GM23338 (cell line): ENCODE results near the gene PDK3. TPM values are rescaled to one million over a fixed set of nuclear protein-coding genes. Genes with fewer than 3 reads are reported as not detected.

ENCODE experiments used
- ATAC-seq: fragments of 200-7000 bp; cut with Tn5 transposase; 3 replicates; pipeline ENCODE4 v1.9.1; 2020
- DNase-seq: peaks from one replicate; pipeline ENCODE4 v3.0.0-alpha.2; 2015; ENCODE audit warnings: low spot score
- H2AFZ ChIP-seq: fragments of 200-600 bp; sonication (generic); 2 replicates; pipeline ENCODE4 v1.8.0; 2016; ENCODE audit warnings: antibody characterized with exemption, mild to moderate bottlenecking, moderate library complexity
- H3F3A ChIP-seq: fragments of 200-600 bp; sonication (generic); replicated peaks from 2 replicates; pipeline ENCODE4 v1.8.0; 2017; ENCODE audit warnings: antibody characterized with exemption, mixed run types, low read depth
- H3K27ac ChIP-seq: fragments of 200-600 bp; sonication (generic); 2 replicates; pipeline ENCODE4 v1.6.1; 2016; ENCODE audit warnings: low read depth
- H3K27me3 ChIP-seq: fragments of 200-600 bp; sonication (generic); 2 replicates; pipeline ENCODE4 v1.8.0; 2016; ENCODE audit warnings: mild to moderate bottlenecking, mixed run types, moderate library complexity; ENCODE audit not compliant: insufficient read depth
- H3K36me3 ChIP-seq: fragments of 200-600 bp; sonication (generic); 2 replicates; pipeline ENCODE4 v1.8.0; 2016; ENCODE audit warnings: mild to moderate bottlenecking; ENCODE audit not compliant: insufficient read depth
- H3K4me1 ChIP-seq: fragments of 200-600 bp; sonication (generic); 2 replicates; pipeline ENCODE4 v1.8.0; 2016; ENCODE audit warnings: mild to moderate bottlenecking, moderate library complexity; ENCODE audit not compliant: insufficient read depth
- H3K4me2 ChIP-seq: fragments of 200-600 bp; sonication (generic); 2 replicates; pipeline ENCODE4 v1.7.1; 2017; ENCODE audit warnings: mixed run types
- H3K4me3 ChIP-seq: fragments of 200-600 bp; sonication (generic); 2 replicates; pipeline ENCODE4 v1.6.1; 2016; ENCODE audit warnings: mixed run types
- H3K79me2 ChIP-seq: fragments of 200-600 bp; sonication (generic); replicated peaks from 2 replicates; pipeline ENCODE4 v1.8.0; 2017; ENCODE audit warnings: mild to moderate bottlenecking; ENCODE audit not compliant: insufficient read depth
- H3K9me2 ChIP-seq: fragments of 200-600 bp; sonication (generic); 2 replicates; pipeline ENCODE4 v1.8.0; 2017; ENCODE audit not compliant: insufficient read depth
- H4K20me1 ChIP-seq: fragments of 200-600 bp; sonication (generic); replicated peaks from 2 replicates; pipeline ENCODE4 v1.8.0; 2017; ENCODE audit warnings: mild to moderate bottlenecking; ENCODE audit not compliant: insufficient read depth
- H3K27ac Mint-ChIP-seq: 2 replicates; pipeline ENCODE4 v1.8.0; 2020; ENCODE audit warnings: inconsistent platforms, mild to moderate bottlenecking, moderate library complexity, mixed read lengths
- H3K27me3 Mint-ChIP-seq: 3 replicates; pipeline ENCODE4 v1.8.0; 2022; ENCODE audit warnings: low read depth, mild to moderate bottlenecking, moderate library complexity, mixed read lengths, inconsistent platforms; ENCODE audit not compliant: insufficient read depth, poor library complexity
- H3K36me3 Mint-ChIP-seq: 3 replicates; pipeline ENCODE4 v1.8.0; 2021; ENCODE audit warnings: low read depth, mild to moderate bottlenecking, inconsistent platforms, moderate library complexity, mixed read lengths
- H3K4me1 Mint-ChIP-seq: 3 replicates; pipeline ENCODE4 v1.8.0; 2020; ENCODE audit warnings: mild to moderate bottlenecking, inconsistent platforms, mixed read lengths
- H3K4me3 Mint-ChIP-seq: 3 replicates; pipeline ENCODE4 v1.8.0; 2021; ENCODE audit warnings: moderate library complexity, mild to moderate bottlenecking, inconsistent platforms, mixed read lengths
- H3K9me3 Mint-ChIP-seq: 3 replicates; pipeline ENCODE4 v1.8.0; 2020; ENCODE audit warnings: moderate library complexity, mild to moderate bottlenecking, inconsistent platforms, mixed read lengths
- CTCF ChIP-seq, 2 experiments: fragments of 200-600 bp in 1 of 2; sonication (generic) in 1 of 2; conservative IDR thresholded peaks; 2 replicates each; pipeline versions ENCODE4 v1.5.1 to v1.6.1; 2016 to 2017; ENCODE audit warnings: antibody characterized with exemption in 2 of 2, low read depth in 2 of 2, mild to moderate bottlenecking in 2 of 2, moderate library complexity in 1 of 2
- ETS1 ChIP-seq: IDR thresholded peaks from 2 replicates; pipeline ENCODE4 v1.6.1; 2016; ENCODE audit warnings: antibody characterized with exemption
- EZH2 ChIP-seq: fragments of 200-600 bp; sonication (generic); IDR thresholded peaks from one replicate; pipeline ENCODE4 v1.8.0; 2017; ENCODE audit warnings: antibody characterized with exemption, mild to moderate bottlenecking, low read depth; ENCODE audit not compliant: unreplicated experiment
- EZH2phosphoT487 ChIP-seq: fragments of 200-600 bp; sonication (generic); IDR thresholded peaks from one replicate; pipeline ENCODE4 v1.8.1; 2018; ENCODE audit warnings: antibody characterized with exemption; ENCODE audit not compliant: unreplicated experiment
- JUNB ChIP-seq: IDR thresholded peaks from one replicate; pipeline ENCODE4 v1.6.1; 2016; ENCODE audit warnings: antibody characterized with exemption; ENCODE audit not compliant: unreplicated experiment
- NANOG ChIP-seq: IDR thresholded peaks from 2 replicates; pipeline ENCODE4 v1.6.1; 2016; ENCODE audit warnings: antibody characterized with exemption, borderline replicate concordance
- POLR2AphosphoS5 ChIP-seq: IDR thresholded peaks from 2 replicates; pipeline ENCODE4 v1.6.1; 2016; ENCODE audit warnings: antibody characterized with exemption, low read depth
- STAT1 ChIP-seq: IDR thresholded peaks from one replicate; pipeline ENCODE4 v1.6.1; 2016; ENCODE audit warnings: antibody characterized with exemption; ENCODE audit not compliant: unreplicated experiment
- ZNF114 ChIP-seq: fragments of 250-450 bp; sonication (Bioruptor Pico); IDR thresholded peaks from 2 replicates; pipeline ENCODE4 v1.5.0; 2020; ENCODE audit warnings: mild to moderate bottlenecking, moderate library complexity
- ZNF462 ChIP-seq: fragments of 250-450 bp; sonication (Bioruptor Pico); IDR thresholded peaks from 2 replicates; pipeline ENCODE4 v1.5.0; 2020; ENCODE audit warnings: mild to moderate bottlenecking, moderate library complexity
- polyA plus RNA-seq: library from polyadenylated mRNA; unstranded; fragments of >200 nt; fragmentation: Nextera tagmentation; extraction: Ambion mirVana; gene quantifications from 2 replicates; pipeline ENCODE4 v1.2.1, GENCODE V29; 2016
- total RNA-seq: library from RNA; depleted of rRNA; stranded (reverse); fragments of >200 nt; shearing (Covaris generic); gene quantifications from 2 replicates; pipeline ENCODE4 v1.2.3, GENCODE V29; 2014

Gene PDK3
- total and polyA plus RNA-seq, 2 experiments from 2014 or later = 35.7 to 51.2 TPM

- H3K4me1 ChIP-seq = no peaks in the 10 kb centered on the region
- H3K79me2 ChIP-seq = peaks cover 9% of the 10 kb centered on the region
- H3K4me1 Mint-ChIP-seq = peaks cover under 1% of the 10 kb centered on the region; the same call in 2 of the 3 replicates
- H3K9me3 Mint-ChIP-seq = no peaks in the 10 kb centered on the region
- TF ChIP-seq ETS1 = no peak
- TF ChIP-seq EZH2 = no peak
- no peak for TF ChIP-seq POLR2AphosphoS5
- TF ChIP-seq EZH2phosphoT487 = no peak
- no peak for TF ChIP-seq STAT1
- H3K27ac Mint-ChIP-seq = no peak overlapping the region
- H3K4me3 ChIP-seq = no peak overlapping the region
- no peak overlapping the region for H2AFZ ChIP-seq
- H3F3A ChIP-seq = no peaks in the 10 kb centered on the region
- H3K36me3 Mint-ChIP-seq = peaks cover 6% of the 10 kb centered on the region; the same call in 2 of the 3 replicates
- no peaks in the 10 kb centered on the region for H3K27me3 ChIP-seq
- no peak overlapping the region for H3K4me3 Mint-ChIP-seq
- H4K20me1 ChIP-seq = no peaks in the 10 kb centered on the region
- no peaks in the 10 kb centered on the region for H3K36me3 ChIP-seq
- H3K4me2 ChIP-seq = no peak overlapping the region
- no peak for DNase-seq
- no peak for ATAC-seq
- no peak overlapping the region for H3K27ac ChIP-seq
- no peaks in the 10 kb centered on the region for H3K9me2 ChIP-seq
- H3K27me3 Mint-ChIP-seq = no peaks in the 10 kb centered on the region
Observed at GRCh38 chrX:24485976-24486680, 21.0 kb downstream of the PDK3 start.

- no peaks in the 10 kb centered on the region for H4K20me1 ChIP-seq
- peaks cover 6% of the 10 kb centered on the region; the same call in 1 of the 2 replicates for H3K4me1 ChIP-seq
- no peak overlapping the region for H3K27ac ChIP-seq
- H3K4me3 Mint-ChIP-seq = no peak overlapping the region
- no peaks in the 10 kb centered on the region for H3K36me3 ChIP-seq
- no peak overlapping the region for H3K4me3 ChIP-seq
- no peaks in the 10 kb centered on the region for H3F3A ChIP-seq
- peaks cover 2% of the 10 kb centered on the region; the same call in 1 of the 3 replicates for H3K36me3 Mint-ChIP-seq
- peaks cover 3% of the 10 kb centered on the region; the same call in 2 of the 3 replicates for H3K4me1 Mint-ChIP-seq
- H3K79me2 ChIP-seq = peaks cover 6% of the 10 kb centered on the region
- DNase-seq (no peak), ATAC-seq (no peak)
- no peak overlapping the region for H3K4me2 ChIP-seq
- no peaks in the 10 kb centered on the region for H3K27me3 ChIP-seq
- H3K9me2 ChIP-seq = no peaks in the 10 kb centered on the region
- no peaks in the 10 kb centered on the region for H3K9me3 Mint-ChIP-seq
- H3K27me3 Mint-ChIP-seq = no peaks in the 10 kb centered on the region
- no peak overlapping the region for H3K27ac Mint-ChIP-seq
- no peak overlapping the region for H2AFZ ChIP-seq
- no peak for TF ChIP-seq EZH2
- TF ChIP-seq ZNF114 (CRISPR knock-in tag) = no peak
- no peak for TF ChIP-seq POLR2AphosphoS5
- no peak for TF ChIP-seq CTCF (conservative IDR thresholded peaks at IDR 0.05; ENCODE audit: low read depth in 2 of 2)
- no peak for TF ChIP-seq ZNF462 (CRISPR knock-in tag)
- TF ChIP-seq JUNB = no peak
- no peak for TF ChIP-seq ETS1
- no peak for TF ChIP-seq NANOG
Observed at GRCh38 chrX:24487571-24487970, 22.5 kb downstream of the PDK3 start.
